ENCODE data around the gene CPA1.

DNA sequence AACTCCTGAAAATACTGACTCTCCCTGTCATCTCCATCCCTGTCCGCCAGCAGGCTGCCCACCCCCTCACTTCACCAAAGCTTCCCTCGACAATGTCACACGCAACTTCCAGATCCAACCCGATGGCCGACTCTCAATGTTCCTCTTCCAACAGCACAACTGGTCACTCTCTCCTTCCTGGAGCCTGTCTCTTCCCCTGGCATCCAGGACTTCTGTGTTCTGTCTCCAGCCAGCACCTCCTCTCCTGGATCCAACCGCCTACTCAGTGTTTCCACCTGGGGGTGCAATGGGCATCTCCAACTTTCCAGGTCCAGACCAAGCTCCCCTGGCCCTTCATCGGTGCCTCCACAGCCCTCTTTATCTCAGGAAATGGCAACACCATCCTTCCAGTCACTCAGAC lies 27.1 kb upstream of the CPA1 start:
- TF ChIP-seq, protein P1, sequence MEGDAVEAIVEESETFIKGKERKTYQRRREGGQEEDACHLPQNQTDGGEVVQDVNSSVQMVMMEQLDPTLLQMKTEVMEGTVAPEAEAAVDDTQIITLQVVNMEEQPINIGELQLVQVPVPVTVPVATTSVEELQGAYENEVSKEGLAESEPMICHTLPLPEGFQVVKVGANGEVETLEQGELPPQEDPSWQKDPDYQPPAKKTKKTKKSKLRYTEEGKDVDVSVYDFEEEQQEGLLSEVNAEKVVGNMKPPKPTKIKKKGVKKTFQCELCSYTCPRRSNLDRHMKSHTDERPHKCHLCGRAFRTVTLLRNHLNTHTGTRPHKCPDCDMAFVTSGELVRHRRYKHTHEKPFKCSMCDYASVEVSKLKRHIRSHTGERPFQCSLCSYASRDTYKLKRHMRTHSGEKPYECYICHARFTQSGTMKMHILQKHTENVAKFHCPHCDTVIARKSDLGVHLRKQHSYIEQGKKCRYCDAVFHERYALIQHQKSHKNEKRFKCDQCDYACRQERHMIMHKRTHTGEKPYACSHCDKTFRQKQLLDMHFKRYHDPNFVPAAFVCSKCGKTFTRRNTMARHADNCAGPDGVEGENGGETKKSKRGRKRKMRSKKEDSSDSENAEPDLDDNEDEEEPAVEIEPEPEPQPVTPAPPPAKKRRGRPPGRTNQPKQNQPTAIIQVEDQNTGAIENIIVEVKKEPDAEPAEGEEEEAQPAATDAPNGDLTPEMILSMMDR (IDR thresholded peaks at IDR 0.05; ENCODE audit: low read length), result no peak
- no peak for TF ChIP-seq EZH2 (IDR thresholded peaks at IDR 0.05; ENCODE audit: borderline replicate concordance, low read length)
